Body of pancreas (tissue), 4 donors: ENCODE data around the gene UQCC2. TPM values are rescaled to one million over a fixed set of nuclear protein-coding genes. Genes with fewer than 3 reads are reported as not detected.

Experiments used
- ATAC-seq: fragments of 150-250 bp; one replicate; pipeline ENCODE4 v1.9.1; 2016
- DNase-seq, 4 donors: peaks; one replicate each; pipeline ENCODE4 v3.0.0-alpha.2; 2019
- H3K27ac ChIP-seq, 4 donors: fragments of 200-600 bp; sonication (generic); 1 replicate in 3 of 4; 2 replicates in 1 of 4; pipeline versions ENCODE4 v1.5.1 to v1.6.1; 2016 to 2019; ENCODE audit warnings: mild to moderate bottlenecking in 1 of 4, mixed read lengths in 1 of 4, moderate library complexity in 1 of 4
- H3K27me3 ChIP-seq, 2 donors: fragments of 200-600 bp; sonication (generic); one replicate each; pipeline ENCODE4 v1.6.0; 2016; ENCODE audit warnings: mild to moderate bottlenecking in 1 of 2
- H3K36me3 ChIP-seq, 2 donors: fragments of 200-600 bp; sonication (generic); replicated peaks in 1 of 2; 2 replicates each; pipeline ENCODE4 v1.5.1; 2016; ENCODE audit warnings: low read depth in 2 of 2; ENCODE audit not compliant: insufficient read depth in 1 of 2
- H3K4me1 ChIP-seq: fragments of 200-600 bp; sonication (generic); one replicate; pipeline ENCODE4 v1.6.0; 2016
- H3K4me3 ChIP-seq, 2 donors: fragments of 200-600 bp; sonication (generic); 1 replicate in 1 of 2; 2 replicates in 1 of 2; pipeline ENCODE4 v1.5.1; 2016 to 2019
- H3K9me3 ChIP-seq, 3 donors: fragments of 200-600 bp; sonication (generic); 1 replicate in 2 of 3; 2 replicates in 1 of 3; pipeline ENCODE4 v1.5.1; 2016
- CTCF ChIP-seq, 7 experiments: fragments of 450-650 bp in 4 of 7; fragments of 200-600 bp in 3 of 7; sonication (generic) in 3 of 7; IDR thresholded peaks; one replicate each; pipeline ENCODE4 v1.5.1; 2016 to 2019; ENCODE audit warnings: antibody characterized with exemption in 7 of 7
- POLR2A ChIP-seq, 3 donors: fragments of 450-650 bp; IDR thresholded peaks; one replicate each; pipeline ENCODE4 v1.6.1; 2016; ENCODE audit warnings: antibody characterized with exemption in 3 of 3, mild to moderate bottlenecking in 2 of 3
- WGBS, 2 donors: methylation state at CpG; one replicate each; pipeline ENCODE4 v1.1.5; 2017; 5-methylcytosine and 5-hydroxymethylcytosine counted together
- intact Hi-C: fragments of 100-400 bp; cut with DNase I; formaldehyde crosslinking; loops from one replicate; pipeline ENCODE4 v1.15.1; 2023
- total RNA-seq, 2 donors: library from RNA; depleted of rRNA; stranded (reverse); fragments of >200 nt; gene quantifications; one replicate each; pipeline ENCODE4 v1.1.0, GENCODE V29; 2016

The UQCC2 gene
- total RNA-seq, 2 donors from 2014 or later: 4.0 to 17.6 TPM

GRCh38 chr6:33757113-33757512 is 45.6 kb upstream of the UQCC2 start:
- H3K4me3 ChIP-seq: no peak overlapping the region
- no peak overlapping the region for H3K27ac ChIP-seq
- H3K4me1 ChIP-seq: peaks cover 6% of the 10 kb centered on the region
- TF ChIP-seq CTCF (IDR thresholded peaks at IDR 0.05) (no peak), POLR2A (IDR thresholded peaks at IDR 0.05) (no peak)
- WGBS, 2 donors: 65 to 73% methylated on average over 3 of the region's 3 CpGs
- H3K27me3 ChIP-seq: no peaks in the 10 kb centered on the region
- H3K36me3 ChIP-seq: no peaks in the 10 kb centered on the region
- ATAC-seq (no peak), DNase-seq (no peak)
- intact Hi-C loops: no loop called here
- no peaks in the 10 kb centered on the region for H3K9me3 ChIP-seq

GRCh38 chr6:33756211-33756954 is 44.9 kb upstream of the UQCC2 start:
- TF ChIP-seq CTCF (IDR thresholded peaks at IDR 0.05) (no peak), POLR2A (IDR thresholded peaks at IDR 0.05) (no peak)
- H3K9me3 ChIP-seq: no peaks in the 10 kb centered on the region
- DNase-seq (no peak), ATAC-seq (no peak)
- no peak overlapping the region for H3K27ac ChIP-seq
- WGBS, 2 donors: 73 to 79% methylated on average over 12 of the region's 12 CpGs
- intact Hi-C loops: no loop called here
- H3K36me3 ChIP-seq: no peaks in the 10 kb centered on the region
- H3K27me3 ChIP-seq: no peaks in the 10 kb centered on the region
- H3K4me1 ChIP-seq: no peaks in the 10 kb centered on the region
- no peak overlapping the region for H3K4me3 ChIP-seq

- 80% methylated on average over 10 to 13 of the region's 13 CpGs for WGBS, 2 donors
- H3K27ac ChIP-seq: no peak overlapping the region
- no peak overlapping the region for H3K4me3 ChIP-seq
- no peaks in the 10 kb centered on the region for H3K36me3 ChIP-seq
- H3K27me3 ChIP-seq: no peaks in the 10 kb centered on the region
- intact Hi-C loops: no loop called here
- no peak for TF ChIP-seq CTCF (IDR thresholded peaks at IDR 0.05)
- TF ChIP-seq POLR2A (IDR thresholded peaks at IDR 0.05): no peak
- H3K4me1 ChIP-seq: no peaks in the 10 kb centered on the region
- DNase-seq: no peak
- H3K9me3 ChIP-seq: no peaks in the 10 kb centered on the region
- no peak for ATAC-seq
Measured at GRCh38 chr6:33755070-33755869, 43.8 kb upstream of the UQCC2 start.

- H3K4me3 ChIP-seq: no peak overlapping the region
- no peak overlapping the region for H3K27ac ChIP-seq
- DNase-seq (no peak), ATAC-seq (no peak)
- no peak for TF ChIP-seq POLR2A (IDR thresholded peaks at IDR 0.05)
- TF ChIP-seq CTCF (IDR thresholded peaks at IDR 0.05): no peak
- intact Hi-C loops: no loop called here
- WGBS, 2 donors: 81 to 85% methylated on average over 9 to 11 of the region's 11 CpGs
- H3K4me1 ChIP-seq: no peaks in the 10 kb centered on the region
- H3K9me3 ChIP-seq: no peaks in the 10 kb centered on the region
- no peaks in the 10 kb centered on the region for H3K27me3 ChIP-seq
- H3K36me3 ChIP-seq: no peaks in the 10 kb centered on the region
Measured at GRCh38 chr6:33754222-33754621, 42.7 kb upstream of the UQCC2 start.
